Cerebellar nuclear complex (tissue), 1 donor: ENCODE results near the gene LIPC.
A peak's percentile ranks its signal among the peaks of the same experiment; 100 is the strongest.

Experiments
- DNase-seq, 2 experiments: peaks; one replicate each; lab custom pipeline; 2025; lab: John Stamatoyannopoulos, UW

Gene LIPC

GRCh38 chr15:58431221-58432149 is at the start of gene LIPC:
TSS of gene LIPC (plus strand) at chr15:58431991. CDS start at chr15:58432033, 42 bp downstream.
- no peak for DNase-seq

- no peak for DNase-seq
These were observed 47.9 kb upstream of the LIPC start for GRCh38 chr15:58383876-58384275.

- no peak for DNase-seq
These were observed 47.1 kb upstream of the LIPC start for GRCh38 chr15:58384667-58385066.

GRCh38 chr15:58386081-58386480 is 45.7 kb upstream of the LIPC start:
- no peak for DNase-seq

GRCh38 chr15:58386641-58387040 is 45.1 kb upstream of the LIPC start:
- no peak for DNase-seq

GRCh38 chr15:58387130-58387529 is 44.7 kb upstream of the LIPC start:
- no peak for DNase-seq

- no peak for DNase-seq
These were observed 43.6 kb upstream of the LIPC start for GRCh38 chr15:58388211-58388610.

- no peak for DNase-seq
These were observed 41.7 kb upstream of the LIPC start for GRCh38 chr15:58390118-58390517.

- DNase-seq, result no peak
These were observed 41.1 kb upstream of the LIPC start for GRCh38 chr15:58390655-58391054.

- no peak for DNase-seq
These were observed 40.7 kb upstream of the LIPC start for GRCh38 chr15:58391088-58391487.

GRCh38 chr15:58392141-58392540 is 39.6 kb upstream of the LIPC start:
- DNase-seq, result no peak

- DNase-seq, result no peak
These were observed 39.1 kb upstream of the LIPC start for GRCh38 chr15:58392611-58393161.

GRCh38 chr15:58393241-58393662 is 38.5 kb upstream of the LIPC start:
- DNase-seq, result no peak

- no peak for DNase-seq
These were observed 35.6 kb upstream of the LIPC start for GRCh38 chr15:58396181-58396580.

- no peak for DNase-seq
These were observed 33.7 kb upstream of the LIPC start for GRCh38 chr15:58398071-58398470.

GRCh38 chr15:58398643-58399042 is 33.1 kb upstream of the LIPC start:
- no peak for DNase-seq

- DNase-seq, result no peak
These were observed 32.1 kb upstream of the LIPC start for GRCh38 chr15:58399739-58400138.

GRCh38 chr15:58401276-58401675 is 30.5 kb upstream of the LIPC start:
- peak; percentile 72 to 91 for DNase-seq

- DNase-seq, result no peak
These were observed 29.7 kb upstream of the LIPC start for GRCh38 chr15:58401991-58402649.

GRCh38 chr15:58403581-58403980 is 28.2 kb upstream of the LIPC start:
- DNase-seq, result peak; percentile 92 to 97

GRCh38 chr15:58404020-58404419 is 27.8 kb upstream of the LIPC start:
- DNase-seq, result no peak

- no peak for DNase-seq
These were observed 27.1 kb upstream of the LIPC start for GRCh38 chr15:58404722-58405121.

- DNase-seq, result no peak
These were observed 25.9 kb upstream of the LIPC start for GRCh38 chr15:58405865-58406264.
